HG03439 (cell line): ENCODE data around the gene VN1R4.
"Not testable (repeated sequence)": the region's sequence is repeated elsewhere in the genome, so short reads cannot be mapped to it uniquely, and the experiment has no call there.

Experiments
- ATAC-seq: cut with Tn5 transposase; IDR thresholded peaks from one replicate; pipeline ENCODE4 v1.9.1; 2021; ENCODE audit warnings: mild to moderate bottlenecking, moderate library complexity; ENCODE audit not compliant: unreplicated experiment

VN1R4 gene

GRCh38 chr19:53267623-53268022 is at the start of gene VN1R4:
Gene VN1R4, minus strand, starts transcription at chr19:53267723. Its CDS starts 58 bp downstream, at chr19:53267665.
- not testable (repeated sequence) for ATAC-seq

- ATAC-seq = no peak
These were observed 44.4 kb upstream of the VN1R4 start for GRCh38 chr19:53311897-53312296.

GRCh38 chr19:53311044-53311443 is 43.5 kb upstream of the VN1R4 start:
- no peak for ATAC-seq

- ATAC-seq = no peak
These were observed 40.9 kb upstream of the VN1R4 start for GRCh38 chr19:53308339-53308811.

- ATAC-seq = not testable (repeated sequence)
These were observed 33.8 kb upstream of the VN1R4 start for GRCh38 chr19:53301341-53301740.

GRCh38 chr19:53294786-53295441 is 27.4 kb upstream of the VN1R4 start:
- ATAC-seq = no peak

- ATAC-seq = no peak
These were observed 23.4 kb upstream of the VN1R4 start for GRCh38 chr19:53290758-53291549.

- no peak for ATAC-seq
These were observed 17.6 kb upstream of the VN1R4 start for GRCh38 chr19:53285087-53285486.

- ATAC-seq = not testable (repeated sequence)
These were observed 14.4 kb upstream of the VN1R4 start for GRCh38 chr19:53281947-53282346.

- ATAC-seq = no peak
These were observed 8.0 kb upstream of the VN1R4 start for GRCh38 chr19:53275480-53275879.

- no peak for ATAC-seq
These were observed 4.5 kb upstream of the VN1R4 start for GRCh38 chr19:53272044-53272443.

GRCh38 chr19:53269861-53270260 is 2.3 kb upstream of the VN1R4 start:
- ATAC-seq = not testable (repeated sequence)

- ATAC-seq = not testable (repeated sequence)
These were observed 9.7 kb downstream of the VN1R4 start, which contains the start of gene VN1R2 for GRCh38 chr19:53257715-53258342. Gene VN1R2, plus strand, starts transcription at chr19:53258292. Its CDS starts 84 bp downstream, at chr19:53258376.

- no peak for ATAC-seq
These were observed 12.8 kb downstream of the VN1R4 start, which contains the start of gene ZNF677 for GRCh38 chr19:53254411-53255341. Gene ZNF677, minus strand, starts transcription at chr19:53254873. Its CDS starts 3,323 bp downstream, at chr19:53251550.

- ATAC-seq = no peak
These were observed 21.0 kb downstream of the VN1R4 start for GRCh38 chr19:53246498-53246897.

- no peak for ATAC-seq
These were observed 30.3 kb downstream of the VN1R4 start for GRCh38 chr19:53237114-53237777.

- ATAC-seq = no peak
These were observed 42.9 kb downstream of the VN1R4 start for GRCh38 chr19:53224606-53225005.

- ATAC-seq = not testable (repeated sequence)
These were observed 44.8 kb downstream of the VN1R4 start for GRCh38 chr19:53222716-53223115.
